Upper lobe of left lung (tissue), 6 donors: Measurements from ENCODE around the gene LRP1. TPM values are rescaled to one million over a fixed set of nuclear protein-coding genes. Genes with fewer than 3 reads are reported as not detected.
A peak's percentile ranks its signal among the peaks of the same experiment; 100 is the strongest.

Experiments
- ATAC-seq, 2 donors: fragments of 200-7000 bp; cut with Tn5 transposase; one replicate each; pipeline ENCODE4 v1.9.1; 2022; ENCODE audit warnings: mild to moderate bottlenecking in 2 of 2, moderate library complexity in 2 of 2; ENCODE audit not compliant: low FRiP score in 2 of 2
- DNase-seq, 2 donors: peaks; one replicate each; pipeline ENCODE4 v3.0.0-alpha.2; 2019 to 2020
- H3K27ac ChIP-seq, 4 donors: fragments of 200-600 bp; sonication (generic); one replicate each; pipeline ENCODE4 v1.5.1; 2016 to 2019
- H3K27me3 ChIP-seq, 4 donors: fragments of 200-600 bp; sonication (generic); one replicate each; pipeline ENCODE4 v1.5.1; 2017 to 2019
- H3K36me3 ChIP-seq, 4 donors: fragments of 200-600 bp; sonication (generic); one replicate each; pipeline ENCODE4 v1.5.1; 2016 to 2019
- H3K4me1 ChIP-seq, 4 donors: fragments of 200-600 bp; sonication (generic); one replicate each; pipeline ENCODE4 v1.5.1; 2018 to 2019
- H3K4me3 ChIP-seq, 4 donors: fragments of 200-600 bp; sonication (generic); one replicate each; pipeline ENCODE4 v1.5.1; 2017 to 2019; ENCODE audit warnings: mild to moderate bottlenecking in 2 of 4, moderate library complexity in 1 of 4
- H3K9me3 ChIP-seq, 4 donors: fragments of 200-600 bp; sonication (generic); one replicate each; pipeline ENCODE4 v1.5.1; 2018 to 2019
- EP300 ChIP-seq, 4 donors: sonication (generic); formaldehyde crosslinking; IDR thresholded peaks; one replicate each; pipeline ENCODE4 v1.5.1; 2017; ENCODE audit warnings: antibody characterized with exemption in 4 of 4, control low read depth in 2 of 4
- POLR2A ChIP-seq, 4 donors: fragments of 450-650 bp; IDR thresholded peaks; one replicate each; pipeline ENCODE4 v1.5.1; 2016 to 2017; ENCODE audit warnings: antibody characterized with exemption in 4 of 4, mild to moderate bottlenecking in 2 of 4
- POLR2AphosphoS5 ChIP-seq, 2 donors: sonication (generic); formaldehyde crosslinking; IDR thresholded peaks; one replicate each; pipeline ENCODE4 v1.5.1; 2017; ENCODE audit warnings: antibody characterized with exemption in 2 of 2
- WGBS, 2 donors: methylation state at CpG; one replicate each; pipeline ENCODE4 v1.1.5; 2017 to 2018; 5-methylcytosine and 5-hydroxymethylcytosine counted together
- total RNA-seq, 6 donors: library from RNA; depleted of rRNA in 4 of 6; stranded (reverse); fragments of >200 nt in 4 of 6; gene quantifications; one replicate each; pipeline versions ENCODE4 v1.1.0 to v1.2.1, GENCODE V29; 2016 to 2021
- TF ChIP-seq, protein P1 (sequence below), 6 experiments: fragments of 450-650 bp in 4 of 6; fragments of 200-600 bp in 2 of 6; sonication (generic) in 2 of 6; IDR thresholded peaks; one replicate each; pipeline ENCODE4 v1.5.1; 2016 to 2019; ENCODE audit warnings: antibody characterized with exemption in 6 of 6
- donor health status: DM: no; HTN: no; CAD: no; lungs with moderate emphysema.
- donor health status: DM: no; HTN: yes; CAD: no; lungs with severe emphysema.

LRP1 gene
- total RNA-seq, 6 donors from 2014 or later, result 137 to 504 (median 308) TPM

DNA sequence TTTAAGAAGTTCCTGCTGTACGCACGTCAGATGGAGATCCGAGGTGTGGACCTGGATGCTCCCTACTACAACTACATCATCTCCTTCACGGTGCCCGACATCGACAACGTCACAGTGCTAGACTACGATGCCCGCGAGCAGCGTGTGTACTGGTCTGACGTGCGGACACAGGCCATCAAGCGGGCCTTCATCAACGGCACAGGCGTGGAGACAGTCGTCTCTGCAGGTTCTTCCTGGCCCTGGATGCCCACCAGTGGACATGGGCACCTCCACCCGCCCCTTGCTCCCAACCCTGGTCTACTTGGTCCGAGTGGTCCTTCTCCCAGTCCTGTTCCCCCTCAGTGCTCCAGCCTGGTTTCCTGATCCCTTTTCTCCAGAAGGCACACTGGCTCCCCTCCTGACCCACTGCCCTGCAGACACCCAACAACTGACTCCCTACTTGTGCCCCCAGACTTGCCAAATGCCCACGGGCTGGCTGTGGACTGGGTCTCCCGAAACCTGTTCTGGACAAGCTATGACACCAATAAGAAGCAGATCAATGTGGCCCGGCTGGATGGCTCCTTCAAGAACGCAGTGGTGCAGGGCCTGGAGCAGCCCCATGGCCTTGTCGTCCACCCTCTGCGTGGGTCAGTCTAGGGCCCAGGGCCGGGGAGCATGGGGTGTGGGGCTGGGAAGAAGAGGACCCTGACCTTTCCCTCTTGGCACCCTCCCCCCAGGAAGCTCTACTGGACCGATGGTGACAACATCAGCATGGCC is 51.2 kb downstream of the LRP1 start:
- Histone ChIP-seq H3K9me3 (no peaks in the 10 kb centered on the region), H3K27ac (no peak overlapping the region), H3K36me3 (peaks cover 12 to 72% (median 51%) of the 10 kb centered on the region in 4 donors), H3K27me3 (no peaks in the 10 kb centered on the region), H3K4me3 (no peak overlapping the region), H3K4me1 (no peaks in the 10 kb centered on the region)
- TF ChIP-seq POLR2AphosphoS5 (IDR thresholded peaks at IDR 0.05) (no peak), EP300 (IDR thresholded peaks at IDR 0.05) (no peak), POLR2A (IDR thresholded peaks at IDR 0.05) (no peak)
- TF ChIP-seq, protein P1, sequence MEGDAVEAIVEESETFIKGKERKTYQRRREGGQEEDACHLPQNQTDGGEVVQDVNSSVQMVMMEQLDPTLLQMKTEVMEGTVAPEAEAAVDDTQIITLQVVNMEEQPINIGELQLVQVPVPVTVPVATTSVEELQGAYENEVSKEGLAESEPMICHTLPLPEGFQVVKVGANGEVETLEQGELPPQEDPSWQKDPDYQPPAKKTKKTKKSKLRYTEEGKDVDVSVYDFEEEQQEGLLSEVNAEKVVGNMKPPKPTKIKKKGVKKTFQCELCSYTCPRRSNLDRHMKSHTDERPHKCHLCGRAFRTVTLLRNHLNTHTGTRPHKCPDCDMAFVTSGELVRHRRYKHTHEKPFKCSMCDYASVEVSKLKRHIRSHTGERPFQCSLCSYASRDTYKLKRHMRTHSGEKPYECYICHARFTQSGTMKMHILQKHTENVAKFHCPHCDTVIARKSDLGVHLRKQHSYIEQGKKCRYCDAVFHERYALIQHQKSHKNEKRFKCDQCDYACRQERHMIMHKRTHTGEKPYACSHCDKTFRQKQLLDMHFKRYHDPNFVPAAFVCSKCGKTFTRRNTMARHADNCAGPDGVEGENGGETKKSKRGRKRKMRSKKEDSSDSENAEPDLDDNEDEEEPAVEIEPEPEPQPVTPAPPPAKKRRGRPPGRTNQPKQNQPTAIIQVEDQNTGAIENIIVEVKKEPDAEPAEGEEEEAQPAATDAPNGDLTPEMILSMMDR (IDR thresholded peaks at IDR 0.05), result no peak
- WGBS, 2 donors, result 91 to 92% methylated on average over 14 to 23 of the region's 27 CpGs
- DNase-seq (no peak), ATAC-seq (no peak)

DNA sequence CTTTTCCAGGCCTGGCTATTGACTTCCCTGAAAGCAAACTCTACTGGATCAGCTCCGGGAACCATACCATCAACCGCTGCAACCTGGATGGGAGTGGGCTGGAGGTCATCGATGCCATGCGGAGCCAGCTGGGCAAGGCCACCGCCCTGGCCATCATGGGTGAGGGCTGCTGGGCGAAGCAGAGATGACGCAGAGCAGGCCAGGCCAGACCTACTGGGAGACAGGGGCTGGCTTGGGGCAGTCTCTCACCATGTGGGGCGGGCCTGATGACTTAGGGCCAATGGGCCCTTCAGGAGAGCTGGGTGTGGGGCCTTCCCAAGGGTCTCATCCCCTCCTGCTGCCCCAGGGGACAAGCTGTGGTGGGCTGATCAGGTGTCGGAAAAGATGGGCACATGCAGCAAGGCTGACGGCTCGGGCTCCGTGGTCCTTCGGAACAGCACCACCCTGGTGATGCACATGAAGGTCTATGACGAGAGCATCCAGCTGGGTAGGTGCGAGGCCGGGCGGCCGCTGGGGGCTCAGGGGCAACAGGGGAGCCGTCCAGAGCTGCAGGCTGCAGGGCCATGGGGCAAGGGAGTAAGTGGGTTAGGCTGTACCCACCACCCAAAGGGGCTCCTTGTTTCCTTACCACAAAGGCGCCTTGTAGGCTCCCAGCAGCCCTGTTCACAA is 52.2 kb downstream of the LRP1 start:
- 93 to 96% methylated on average over 16 to 20 of the region's 20 CpGs for WGBS, 2 donors
- DNase-seq (peak in 1 of 2 donors; percentile 84), ATAC-seq (no peak)
- Histone ChIP-seq H3K4me1 (no peaks in the 10 kb centered on the region), H3K36me3 (peaks cover 12 to 77% (median 60%) of the 10 kb centered on the region in 4 donors), H3K4me3 (no peak overlapping the region), H3K9me3 (no peaks in the 10 kb centered on the region), H3K27me3 (no peaks in the 10 kb centered on the region), H3K27ac (no peak overlapping the region)
- no peak for TF ChIP-seq EP300 (IDR thresholded peaks at IDR 0.05)
- TF ChIP-seq POLR2AphosphoS5 (IDR thresholded peaks at IDR 0.05), result no peak
- TF ChIP-seq, protein P1 (IDR thresholded peaks at IDR 0.05), result no peak
- no peak for TF ChIP-seq POLR2A (IDR thresholded peaks at IDR 0.05)

DNA sequence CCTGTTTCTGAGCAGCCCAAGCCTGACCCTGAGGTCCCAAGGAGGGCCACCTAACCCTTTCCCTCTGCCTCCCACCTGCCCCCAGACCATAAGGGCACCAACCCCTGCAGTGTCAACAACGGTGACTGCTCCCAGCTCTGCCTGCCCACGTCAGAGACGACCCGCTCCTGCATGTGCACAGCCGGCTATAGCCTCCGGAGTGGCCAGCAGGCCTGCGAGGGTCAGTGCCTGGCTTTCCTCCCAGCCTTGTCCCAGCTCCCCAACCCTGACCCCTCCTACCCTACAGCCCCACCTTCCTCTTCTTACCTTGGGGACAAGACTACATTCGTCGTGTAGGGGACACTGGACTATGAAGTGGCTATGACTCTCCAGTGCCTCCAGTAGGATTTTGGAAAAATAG is 52.8 kb downstream of the LRP1 start:
- Histone ChIP-seq H3K4me1 (no peaks in the 10 kb centered on the region), H3K36me3 (peaks cover 10 to 82% (median 64%) of the 10 kb centered on the region in 4 donors), H3K9me3 (no peaks in the 10 kb centered on the region), H3K27me3 (no peaks in the 10 kb centered on the region), H3K4me3 (no peak overlapping the region), H3K27ac (no peak overlapping the region)
- no peak for TF ChIP-seq POLR2AphosphoS5 (IDR thresholded peaks at IDR 0.05)
- TF ChIP-seq, protein P1 (IDR thresholded peaks at IDR 0.05), result no peak
- no peak for ATAC-seq
- DNase-seq, result no peak
- WGBS, 2 donors, result 70 to 88% methylated on average over 4 to 9 of the region's 9 CpGs

DNA sequence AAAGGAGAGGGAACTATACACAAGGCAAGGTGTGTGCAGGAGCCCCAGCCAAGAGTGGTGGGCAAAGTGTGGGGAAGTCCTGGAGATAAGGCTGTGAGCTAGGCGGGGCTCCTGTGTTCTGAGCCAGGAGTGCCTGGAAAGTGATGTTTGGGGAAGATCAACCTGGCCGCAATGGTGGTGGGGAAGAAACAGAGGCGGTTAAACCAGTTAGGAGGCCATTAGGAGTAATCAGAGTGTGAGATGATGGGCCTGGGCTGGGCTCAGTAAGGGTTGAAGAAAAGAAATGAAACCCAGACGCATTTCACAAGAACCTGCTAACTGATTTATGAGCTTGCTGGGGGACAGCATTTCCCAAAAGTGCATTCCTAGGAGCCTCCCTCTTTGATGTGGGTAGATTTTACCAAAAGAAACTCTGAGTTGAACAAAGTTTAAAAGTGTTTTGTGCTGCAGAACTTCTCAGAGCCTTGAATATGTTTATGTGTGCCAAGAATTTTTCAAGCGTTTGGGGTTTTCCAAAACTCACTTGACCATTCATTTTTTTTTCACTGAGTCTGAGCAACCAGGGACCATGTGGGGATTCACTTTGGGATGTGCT is 53.4 kb downstream of the LRP1 start:
- DNase-seq (no peak), ATAC-seq (peak in 1 of 2 donors; percentile 16)
- WGBS, 2 donors, result 59 to 68% methylated on average over 5 of the region's 5 CpGs
- Histone ChIP-seq H3K9me3 (no peaks in the 10 kb centered on the region), H3K4me3 (no peak overlapping the region), H3K27me3 (no peaks in the 10 kb centered on the region), H3K27ac (no peak overlapping the region), H3K36me3 (peaks cover 5 to 82% (median 64%) of the 10 kb centered on the region in 4 donors), H3K4me1 (no peaks in the 10 kb centered on the region)
- TF ChIP-seq EP300 (IDR thresholded peaks at IDR 0.05), result no peak
- no peak for TF ChIP-seq POLR2A (IDR thresholded peaks at IDR 0.05)
- no peak for TF ChIP-seq POLR2AphosphoS5 (IDR thresholded peaks at IDR 0.05)
- TF ChIP-seq, protein P1 (IDR thresholded peaks at IDR 0.05), result no peak
